ENCODE measurements around the gene AFTPH.

DNA sequence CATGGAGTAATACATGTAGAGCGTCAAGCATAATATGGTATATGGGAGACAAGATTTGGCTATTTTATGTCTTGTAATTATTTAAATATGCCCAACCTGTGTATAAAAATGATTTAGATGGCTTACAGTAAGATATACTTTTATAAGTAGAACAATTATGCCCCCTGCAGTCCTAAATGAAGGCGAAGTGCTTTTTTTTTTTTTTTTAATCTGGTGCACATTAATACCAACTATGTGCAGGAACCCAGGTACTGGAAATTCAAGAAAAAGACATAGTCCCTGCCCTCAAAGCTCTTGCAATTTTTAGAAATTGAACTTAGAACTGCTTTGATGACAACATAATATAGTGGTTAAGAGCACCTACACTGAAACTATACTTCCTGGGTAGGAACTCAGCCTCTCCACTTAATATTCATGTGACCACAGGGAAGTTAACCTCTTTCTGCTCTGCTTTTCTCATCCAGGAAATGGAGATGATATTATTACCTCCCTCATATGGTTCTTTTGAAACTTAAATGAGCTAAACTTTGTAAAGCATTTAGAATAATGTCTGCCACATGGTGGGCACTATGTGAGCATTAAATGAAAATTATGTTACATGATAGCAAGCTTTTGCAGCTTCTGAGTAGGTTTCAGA, 38.1 kb downstream of the AFTPH start:
- no peak for TF ChIP-seq POLR2A (IDR thresholded peaks at IDR 0.05; ENCODE audit: low read length)
- no peak for TF ChIP-seq GATA1 (IDR thresholded peaks at IDR 0.05; ENCODE audit: low read depth, low read length)
